Mesenteric fat pad (tissue), 1 donor: ENCODE data around the gene GMPPB. TPM values are rescaled to one million over a fixed set of nuclear protein-coding genes. Genes with fewer than 3 reads are reported as not detected.
A peak's percentile ranks its signal among the peaks of the same experiment; 100 is the strongest.
"Not testable (repeated sequence)": the region's sequence is repeated elsewhere in the genome, so short reads cannot be mapped to it uniquely, and the experiment has no call there.

Source experiments
- DNase-seq: peaks from one replicate; pipeline ENCODE4 v3.0.0-alpha.2; 2020; ENCODE audit warnings: low spot score
- total RNA-seq: library from RNA; stranded (reverse); fragmentation: NEBNext Ultra II Directional; extraction: Animal tissue kit (Norgen Biotek cat#: 25700); gene quantifications from one replicate; pipeline ENCODE4 v1.2.1, GENCODE V29; 2021
- donor health status: DM: yes; HTN: yes; CAD: no.

GMPPB gene
- total RNA-seq, 1 donor from 2014 or later: 45.4 TPM

DNA sequence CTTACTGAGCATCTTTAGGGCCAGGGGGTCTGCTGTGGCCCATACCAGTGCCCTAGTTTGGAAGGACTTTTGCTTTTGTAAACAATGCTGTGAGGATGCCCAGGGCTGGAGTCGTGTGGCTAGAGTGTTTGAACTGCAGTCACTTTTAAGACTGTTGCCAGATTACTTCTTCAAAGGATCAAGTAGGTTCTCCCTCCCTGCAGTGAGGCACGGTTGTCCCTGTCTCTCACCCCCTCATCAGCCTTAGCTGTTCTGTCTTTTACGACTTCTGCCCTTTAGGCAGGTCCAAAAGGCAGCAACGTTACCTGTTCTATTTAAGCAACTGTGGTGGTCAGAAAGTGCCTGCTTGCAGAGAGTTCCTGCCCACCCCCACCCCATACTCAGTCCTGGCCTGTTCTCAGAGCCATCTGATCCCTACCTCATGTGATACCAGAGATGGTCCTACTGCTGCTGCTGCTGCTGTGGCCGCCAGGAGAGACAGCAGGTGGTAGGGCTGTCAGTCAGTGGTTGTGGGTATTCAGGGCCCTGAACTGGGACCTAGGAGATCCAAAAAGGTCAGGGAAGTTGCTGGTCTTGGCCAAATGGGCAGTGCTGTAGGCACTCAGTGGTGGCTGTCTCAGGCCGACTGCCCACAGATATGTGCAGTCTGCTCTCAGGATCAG is 29.2 kb downstream of the GMPPB start:
- not testable (repeated sequence) for DNase-seq

GRCh38 chr3:49691481-49691880 is 32.3 kb downstream of the GMPPB start:
- not testable (repeated sequence) for DNase-seq

DNA sequence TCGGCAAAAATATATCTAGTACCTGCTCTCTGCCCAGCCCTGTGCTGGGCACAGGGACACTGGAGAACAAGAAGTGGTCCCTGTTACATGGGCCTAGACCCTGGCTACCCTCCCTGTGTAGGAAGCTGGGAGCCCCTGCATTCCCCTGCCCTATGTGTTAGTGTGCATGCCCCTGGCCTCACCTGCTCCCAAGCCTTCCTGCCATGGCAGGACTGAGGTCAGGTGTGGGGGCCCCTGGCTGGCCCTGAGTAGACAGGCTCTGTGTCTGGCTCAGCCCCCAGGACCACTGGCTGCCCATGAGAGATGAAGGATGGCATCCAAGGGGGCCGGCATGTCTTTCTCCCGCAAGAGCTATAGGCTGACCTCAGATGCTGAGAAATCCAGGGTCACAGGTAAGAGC is 32.9 kb downstream of the GMPPB start:
- not testable (repeated sequence) for DNase-seq

GRCh38 chr3:49689908-49690624 is 33.7 kb downstream of the GMPPB start:
- DNase-seq: not testable (repeated sequence)

- DNase-seq: peak; percentile 97
Observed at GRCh38 chr3:49689046-49689907, 34.5 kb downstream of the GMPPB start, which contains the start of the genes MST1 and RNF123. MST1 (minus strand) TSS chr3:49689474; CDS start chr3:49688691, 783 bp downstream. RNF123 (plus strand) TSS chr3:49689557; CDS start chr3:49691166, 1,609 bp downstream.

GRCh38 chr3:49688338-49689045 is 35.3 kb downstream of the GMPPB start:
- DNase-seq: not testable (repeated sequence)

- not testable (repeated sequence) for DNase-seq
Observed at GRCh38 chr3:49687424-49687795, 36.3 kb downstream of the GMPPB start.

- DNase-seq: not testable (repeated sequence)
Observed at GRCh38 chr3:49686769-49687423, 36.9 kb downstream of the GMPPB start.

GRCh38 chr3:49686346-49686745 is 37.4 kb downstream of the GMPPB start:
- DNase-seq: not testable (repeated sequence)

- not testable (repeated sequence) for DNase-seq
Observed at GRCh38 chr3:49685846-49686245, 37.9 kb downstream of the GMPPB start.

DNA sequence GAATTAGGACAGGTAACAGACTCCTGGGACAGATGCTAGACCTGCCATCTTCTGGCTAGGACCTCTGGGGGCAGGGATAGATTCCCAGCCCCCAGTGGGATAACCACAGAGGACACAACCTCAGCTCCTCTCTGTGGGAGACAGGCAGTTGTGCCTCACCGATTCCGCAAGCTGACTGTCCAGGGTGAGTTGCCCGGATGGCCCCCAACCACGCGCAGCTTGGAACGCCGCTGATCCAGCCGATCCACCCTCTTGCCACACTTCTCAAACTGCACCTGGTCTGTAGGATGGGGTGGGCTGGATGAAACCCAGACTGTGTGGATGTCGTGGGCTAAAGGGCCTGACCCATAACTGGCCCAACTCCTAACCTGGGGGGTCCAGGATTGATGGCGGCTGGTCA is 38.6 kb downstream of the GMPPB start:
- DNase-seq: not testable (repeated sequence)

- DNase-seq: not testable (repeated sequence)
Observed at GRCh38 chr3:49684453-49684852, 39.3 kb downstream of the GMPPB start.

GRCh38 chr3:49683162-49683561 is 40.6 kb downstream of the GMPPB start:
- DNase-seq: no peak

DNA sequence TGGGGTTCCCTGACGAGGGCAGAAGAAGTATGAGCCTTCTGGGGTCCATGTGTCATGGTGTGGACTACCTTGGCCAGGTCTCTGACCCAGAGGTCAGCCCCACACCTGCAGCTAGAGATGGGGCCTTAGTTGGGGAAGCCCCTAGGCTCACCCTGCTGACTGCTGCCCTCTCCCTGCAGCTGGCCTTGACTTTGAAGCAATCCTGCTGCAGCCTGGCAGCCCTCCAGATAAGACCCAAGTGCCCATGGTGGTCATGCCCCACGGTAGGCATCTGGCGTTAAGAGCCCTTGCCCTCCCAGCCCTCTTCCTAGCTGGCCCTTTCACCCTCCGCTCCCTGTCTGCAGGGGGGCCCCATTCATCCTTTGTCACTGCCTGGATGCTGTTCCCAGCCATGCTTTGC is 42.2 kb downstream of the GMPPB start:
- no peak for DNase-seq

DNA sequence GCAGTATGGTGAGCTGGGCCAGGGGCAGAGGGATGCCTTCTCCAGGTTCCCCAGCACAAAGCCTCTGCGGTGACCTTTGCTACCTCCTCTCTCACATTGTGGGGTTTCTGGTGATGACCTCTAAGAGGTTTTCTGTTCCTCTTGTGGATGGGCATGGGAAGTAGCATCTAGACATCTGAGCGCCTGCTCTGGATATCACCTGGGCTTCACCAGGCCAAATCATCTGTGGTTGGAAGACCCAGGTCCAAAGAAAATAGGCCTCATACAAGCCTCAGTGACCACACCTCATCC is 42.6 kb downstream of the GMPPB start:
- no peak for DNase-seq

DNA sequence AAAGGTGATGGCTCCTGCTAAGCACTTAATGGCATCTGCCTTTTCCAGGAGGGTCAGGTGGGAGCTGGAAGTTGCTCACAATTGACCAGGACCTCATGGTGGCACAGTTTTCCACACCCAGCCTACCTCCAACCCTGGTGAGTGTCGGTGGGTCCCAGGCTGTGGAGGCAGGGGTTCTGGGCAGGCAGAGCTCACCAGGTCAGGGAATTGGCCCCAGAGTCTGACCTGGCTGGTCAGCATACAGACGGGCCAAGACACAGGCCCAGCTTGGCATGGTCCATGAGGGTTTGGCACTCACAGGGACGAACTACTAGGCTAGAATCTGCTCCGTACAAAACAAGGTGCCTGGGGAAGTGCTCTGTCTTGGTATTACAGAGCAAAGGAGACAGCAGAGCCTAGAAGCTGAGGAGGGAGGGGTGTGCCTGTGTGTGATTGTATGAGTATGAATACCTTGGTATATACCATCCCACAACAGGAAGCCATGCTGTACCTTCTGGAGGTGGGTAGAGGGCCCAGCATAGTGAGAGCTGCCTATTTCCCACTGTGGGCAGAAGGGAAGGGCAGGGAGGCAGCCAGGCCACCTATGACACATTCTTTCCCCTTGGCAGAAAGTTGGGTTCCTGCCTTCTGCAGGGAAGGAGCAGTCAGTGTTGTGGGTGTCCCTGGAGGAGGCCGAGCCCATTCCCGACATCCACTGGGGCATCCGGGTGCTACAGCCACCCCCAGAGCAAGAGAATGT is 43.1 kb downstream of the GMPPB start:
- no peak for DNase-seq

GRCh38 chr3:49675912-49676311 is 47.8 kb downstream of the GMPPB start:
- no peak for DNase-seq

DNA sequence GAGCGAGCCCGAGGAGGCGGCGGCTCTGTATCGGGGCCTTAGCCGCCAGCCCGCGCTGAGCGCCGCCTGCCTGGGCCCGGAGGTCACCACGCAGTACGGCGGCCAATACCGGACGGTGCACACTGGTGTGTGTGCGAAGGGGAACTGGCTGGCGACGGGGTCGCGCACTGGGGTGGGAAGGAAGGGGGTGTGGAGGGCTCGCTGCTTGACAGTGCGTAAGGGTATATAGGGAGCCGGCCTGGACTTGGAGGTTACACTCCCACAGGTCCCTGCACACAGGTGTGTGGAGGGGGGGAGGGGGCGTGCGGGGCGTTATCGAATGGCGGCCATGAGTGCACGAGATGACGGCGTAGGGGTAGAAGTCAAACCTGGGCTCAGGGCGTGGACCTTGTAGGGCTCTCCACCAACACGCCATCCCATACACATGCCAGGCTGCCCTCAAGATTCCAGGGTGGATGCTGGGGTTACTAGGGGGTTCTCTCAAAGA is 49.2 kb downstream of the GMPPB start:
- DNase-seq: no peak

GRCh38 chr3:49673715-49674496 is 49.8 kb downstream of the GMPPB start, which contains the start of gene APEH:
APEH (plus strand) TSS chr3:49674351; CDS start chr3:49674402, 51 bp downstream.
- DNase-seq: peak; percentile 98
